Measurements from ENCODE around the gene ATG12. TPM values are rescaled to one million over a fixed set of nuclear protein-coding genes. Genes with fewer than 3 reads are reported as not detected.
A peak's percentile ranks its signal among the peaks of the same experiment; 100 is the strongest.

The ATG12 gene
- total and polyA plus RNA-seq, 2 of the 13 experiments (the other 11 are each of a cell fraction or from before 2014, with no cell fraction given), result 46.4 to 58.1 TPM

GRCh38 chr5:115842089-115842935, 947 bp upstream of the ATG12 start (continued):
- TF ChIP-seq SIX4 (CRISPR knock-in tag; IDR thresholded peaks at IDR 0.05) (no peak), UBTF (CRISPR knock-in tag; IDR thresholded peaks at IDR 0.05) (peak; percentile 94), ZNF138 (CRISPR knock-in tag; IDR thresholded peaks at IDR 0.05; ENCODE audit: low read depth) (0 out of 2 replicates have a peak, but pooled peaks have one; percentile 52), ZNF75D (CRISPR knock-in tag; IDR thresholded peaks at IDR 0.05; ENCODE audit: borderline replicate concordance) (no peak), ZNF367 (CRISPR knock-in tag; IDR thresholded peaks at IDR 0.05; ENCODE audit: borderline replicate concordance) (no peak), ZNF264 (CRISPR knock-in tag; IDR thresholded peaks at IDR 0.05) (no peak), AGO1 (IDR thresholded peaks at IDR 0.05; ENCODE audit: low read depth, low read length, poor library complexity, severe bottlenecking) (peak; percentile 57), HDAC1 (CRISPR knock-in tag; IDR thresholded peaks at IDR 0.05) (peak; percentile 11; the same call in 1 of the 2 replicates), TSC22D2 (CRISPR knock-in tag; IDR thresholded peaks at IDR 0.05; ENCODE audit: borderline replicate concordance) (0 out of 2 replicates have a peak, but pooled peaks have one; percentile 2), SNAPC2 (CRISPR knock-in tag; IDR thresholded peaks at IDR 0.05) (no peak)
- TF ChIP-seq, protein P1, sequence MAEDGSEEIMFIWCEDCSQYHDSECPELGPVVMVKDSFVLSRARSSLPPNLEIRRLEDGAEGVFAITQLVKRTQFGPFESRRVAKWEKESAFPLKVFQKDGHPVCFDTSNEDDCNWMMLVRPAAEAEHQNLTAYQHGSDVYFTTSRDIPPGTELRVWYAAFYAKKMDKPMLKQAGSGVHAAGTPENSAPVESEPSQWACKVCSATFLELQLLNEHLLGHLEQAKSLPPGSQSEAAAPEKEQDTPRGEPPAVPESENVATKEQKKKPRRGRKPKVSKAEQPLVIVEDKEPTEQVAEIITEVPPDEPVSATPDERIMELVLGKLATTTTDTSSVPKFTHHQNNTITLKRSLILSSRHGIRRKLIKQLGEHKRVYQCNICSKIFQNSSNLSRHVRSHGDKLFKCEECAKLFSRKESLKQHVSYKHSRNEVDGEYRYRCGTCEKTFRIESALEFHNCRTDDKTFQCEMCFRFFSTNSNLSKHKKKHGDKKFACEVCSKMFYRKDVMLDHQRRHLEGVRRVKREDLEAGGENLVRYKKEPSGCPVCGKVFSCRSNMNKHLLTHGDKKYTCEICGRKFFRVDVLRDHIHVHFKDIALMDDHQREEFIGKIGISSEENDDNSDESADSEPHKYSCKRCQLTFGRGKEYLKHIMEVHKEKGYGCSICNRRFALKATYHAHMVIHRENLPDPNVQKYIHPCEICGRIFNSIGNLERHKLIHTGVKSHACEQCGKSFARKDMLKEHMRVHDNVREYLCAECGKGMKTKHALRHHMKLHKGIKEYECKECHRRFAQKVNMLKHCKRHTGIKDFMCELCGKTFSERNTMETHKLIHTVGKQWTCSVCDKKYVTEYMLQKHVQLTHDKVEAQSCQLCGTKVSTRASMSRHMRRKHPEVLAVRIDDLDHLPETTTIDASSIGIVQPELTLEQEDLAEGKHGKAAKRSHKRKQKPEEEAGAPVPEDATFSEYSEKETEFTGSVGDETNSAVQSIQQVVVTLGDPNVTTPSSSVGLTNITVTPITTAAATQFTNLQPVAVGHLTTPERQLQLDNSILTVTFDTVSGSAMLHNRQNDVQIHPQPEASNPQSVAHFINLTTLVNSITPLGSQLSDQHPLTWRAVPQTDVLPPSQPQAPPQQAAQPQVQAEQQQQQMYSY (CRISPR knock-in tag; IDR thresholded peaks at IDR 0.05), result no peak
- TF ChIP-seq, protein P2, sequence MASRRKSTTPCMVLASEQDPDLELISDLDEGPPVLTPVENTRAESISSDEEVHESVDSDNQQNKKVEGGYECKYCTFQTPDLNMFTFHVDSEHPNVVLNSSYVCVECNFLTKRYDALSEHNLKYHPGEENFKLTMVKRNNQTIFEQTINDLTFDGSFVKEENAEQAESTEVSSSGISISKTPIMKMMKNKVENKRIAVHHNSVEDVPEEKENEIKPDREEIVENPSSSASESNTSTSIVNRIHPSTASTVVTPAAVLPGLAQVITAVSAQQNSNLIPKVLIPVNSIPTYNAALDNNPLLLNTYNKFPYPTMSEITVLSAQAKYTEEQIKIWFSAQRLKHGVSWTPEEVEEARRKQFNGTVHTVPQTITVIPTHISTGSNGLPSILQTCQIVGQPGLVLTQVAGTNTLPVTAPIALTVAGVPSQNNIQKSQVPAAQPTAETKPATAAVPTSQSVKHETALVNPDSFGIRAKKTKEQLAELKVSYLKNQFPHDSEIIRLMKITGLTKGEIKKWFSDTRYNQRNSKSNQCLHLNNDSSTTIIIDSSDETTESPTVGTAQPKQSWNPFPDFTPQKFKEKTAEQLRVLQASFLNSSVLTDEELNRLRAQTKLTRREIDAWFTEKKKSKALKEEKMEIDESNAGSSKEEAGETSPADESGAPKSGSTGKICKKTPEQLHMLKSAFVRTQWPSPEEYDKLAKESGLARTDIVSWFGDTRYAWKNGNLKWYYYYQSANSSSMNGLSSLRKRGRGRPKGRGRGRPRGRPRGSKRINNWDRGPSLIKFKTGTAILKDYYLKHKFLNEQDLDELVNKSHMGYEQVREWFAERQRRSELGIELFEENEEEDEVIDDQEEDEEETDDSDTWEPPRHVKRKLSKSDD (CRISPR knock-in tag; IDR thresholded peaks at IDR 0.05; ENCODE audit: low read depth), result no peak
- TF ChIP-seq, protein P3, sequence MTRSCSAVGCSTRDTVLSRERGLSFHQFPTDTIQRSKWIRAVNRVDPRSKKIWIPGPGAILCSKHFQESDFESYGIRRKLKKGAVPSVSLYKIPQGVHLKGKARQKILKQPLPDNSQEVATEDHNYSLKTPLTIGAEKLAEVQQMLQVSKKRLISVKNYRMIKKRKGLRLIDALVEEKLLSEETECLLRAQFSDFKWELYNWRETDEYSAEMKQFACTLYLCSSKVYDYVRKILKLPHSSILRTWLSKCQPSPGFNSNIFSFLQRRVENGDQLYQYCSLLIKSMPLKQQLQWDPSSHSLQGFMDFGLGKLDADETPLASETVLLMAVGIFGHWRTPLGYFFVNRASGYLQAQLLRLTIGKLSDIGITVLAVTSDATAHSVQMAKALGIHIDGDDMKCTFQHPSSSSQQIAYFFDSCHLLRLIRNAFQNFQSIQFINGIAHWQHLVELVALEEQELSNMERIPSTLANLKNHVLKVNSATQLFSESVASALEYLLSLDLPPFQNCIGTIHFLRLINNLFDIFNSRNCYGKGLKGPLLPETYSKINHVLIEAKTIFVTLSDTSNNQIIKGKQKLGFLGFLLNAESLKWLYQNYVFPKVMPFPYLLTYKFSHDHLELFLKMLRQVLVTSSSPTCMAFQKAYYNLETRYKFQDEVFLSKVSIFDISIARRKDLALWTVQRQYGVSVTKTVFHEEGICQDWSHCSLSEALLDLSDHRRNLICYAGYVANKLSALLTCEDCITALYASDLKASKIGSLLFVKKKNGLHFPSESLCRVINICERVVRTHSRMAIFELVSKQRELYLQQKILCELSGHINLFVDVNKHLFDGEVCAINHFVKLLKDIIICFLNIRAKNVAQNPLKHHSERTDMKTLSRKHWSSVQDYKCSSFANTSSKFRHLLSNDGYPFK (CRISPR knock-in tag; IDR thresholded peaks at IDR 0.05; ENCODE audit: borderline replicate concordance), result no peak
- TF ChIP-seq, protein P4, sequence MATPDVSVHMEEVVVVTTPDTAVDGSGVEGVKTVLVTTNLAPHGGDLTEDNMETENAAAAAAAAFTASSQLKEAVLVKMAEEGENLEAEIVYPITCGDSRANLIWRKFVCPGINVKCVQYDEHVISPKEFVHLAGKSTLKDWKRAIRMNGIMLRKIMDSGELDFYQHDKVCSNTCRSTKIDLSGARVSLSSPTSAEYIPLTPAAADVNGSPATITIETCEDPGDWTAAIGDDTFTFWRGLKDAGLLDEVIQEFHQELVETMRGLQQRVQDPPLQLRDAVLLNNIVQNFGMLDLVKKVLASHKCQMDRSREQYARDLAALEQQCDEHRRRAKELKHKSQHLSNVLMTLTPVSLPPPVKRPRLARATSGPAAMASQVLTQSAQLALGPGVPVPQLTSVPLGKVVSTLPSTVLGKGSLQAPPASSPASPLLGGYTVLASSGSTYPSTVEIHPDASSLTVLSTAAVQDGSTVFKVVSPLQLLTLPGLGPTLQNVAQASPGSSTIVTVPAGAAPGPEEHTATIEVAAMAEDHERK (CRISPR knock-in tag; IDR thresholded peaks at IDR 0.05; ENCODE audit: low read depth), result no peak

All from HepG2 (cell line).